GM19238 (cell line): ENCODE data around the gene TAOK1.
A peak's percentile ranks its signal among the peaks of the same experiment; 100 is the strongest.
"Not testable (repeated sequence)": the region's sequence is repeated elsewhere in the genome, so short reads cannot be mapped to it uniquely, and the experiment has no call there.

Source experiments
- DNase-seq: peaks from one replicate; pipeline ENCODE4 v3.0.0; 2011; ENCODE audit warnings: low spot score; ENCODE audit not compliant: insufficient read length

The TAOK1 gene

GRCh38 chr17:29533976-29534375 is 143.8 kb downstream of the TAOK1 start:
- no peak for DNase-seq

DNA sequence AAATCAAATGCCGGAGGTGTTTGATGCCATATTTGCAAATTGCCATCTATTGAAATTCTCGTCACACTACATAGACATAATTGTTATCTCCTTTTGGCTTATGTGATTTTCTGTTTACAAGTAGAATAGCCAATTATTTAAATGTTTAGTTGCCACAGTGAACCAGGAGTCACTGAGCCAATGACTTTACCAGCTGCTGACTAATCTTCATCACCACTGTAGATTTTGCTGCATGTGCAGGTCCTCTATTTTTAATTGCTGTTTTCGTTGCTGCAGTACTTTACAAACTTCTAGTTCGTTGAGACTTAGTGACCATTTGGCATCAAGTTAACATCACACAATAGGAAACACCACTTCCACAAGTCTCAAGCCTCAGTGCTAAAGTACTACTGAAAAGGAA is 153.9 kb downstream of the TAOK1 start:
- no peak for DNase-seq

- DNase-seq, result no peak
These were observed 155.9 kb downstream of the TAOK1 start for GRCh38 chr17:29546085-29546484.

DNA sequence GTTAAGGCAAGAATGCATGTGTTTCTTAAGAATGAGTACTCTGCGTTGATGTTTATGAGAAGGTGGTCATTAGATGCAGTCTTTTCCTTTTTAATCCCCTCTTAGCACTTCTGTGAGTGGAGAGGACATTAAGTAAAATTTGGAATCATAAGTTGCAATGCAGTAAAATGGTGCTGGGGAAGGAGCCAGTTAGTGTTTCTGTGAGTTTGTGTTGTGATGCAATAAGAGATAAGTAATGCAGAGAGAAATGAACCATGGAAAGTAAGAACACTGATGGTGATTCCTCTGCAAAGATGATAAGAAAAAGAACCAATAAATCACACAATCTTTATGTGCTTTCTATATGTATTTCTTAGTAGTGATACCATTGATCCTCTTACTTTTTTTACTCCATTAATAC is 156.7 kb downstream of the TAOK1 start:
- DNase-seq, result no peak

GRCh38 chr17:29549177-29549923 is 159.2 kb downstream of the TAOK1 start:
- no peak for DNase-seq

GRCh38 chr17:29555840-29556239 is 165.7 kb downstream of the TAOK1 start:
- DNase-seq, result no peak

DNA sequence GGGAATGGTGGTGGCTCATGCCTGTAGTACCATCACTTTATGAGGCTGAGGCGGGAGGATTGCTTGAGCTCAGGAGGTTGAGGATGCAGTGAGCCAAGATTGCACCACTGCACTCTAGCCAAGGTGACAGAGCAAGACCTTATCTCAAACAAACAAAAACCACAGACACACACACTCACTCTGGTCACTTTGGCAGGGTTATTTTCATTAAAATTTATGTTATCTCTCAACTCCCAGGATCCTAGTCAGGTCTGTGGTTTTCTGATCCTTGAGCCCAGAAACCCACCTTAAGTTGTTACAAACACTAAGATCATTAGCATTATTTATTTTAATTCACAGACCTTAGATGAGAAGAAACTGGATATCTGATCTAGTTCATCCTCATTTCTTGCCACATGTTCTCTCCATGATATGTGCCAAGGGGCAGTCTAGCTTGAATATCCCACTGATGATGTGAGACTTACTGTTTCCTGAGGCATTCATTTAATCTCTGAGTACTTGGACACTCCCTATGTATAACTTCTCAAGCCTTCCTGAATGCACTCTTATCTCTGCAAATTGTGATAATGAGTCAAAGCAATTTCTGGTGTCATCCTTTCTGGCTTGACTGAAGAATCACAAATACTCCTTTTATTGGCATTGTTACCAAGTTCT is 167.0 kb downstream of the TAOK1 start:
- no peak for DNase-seq

- no peak for DNase-seq
These were observed 167.6 kb downstream of the TAOK1 start for GRCh38 chr17:29557739-29558116.

- not testable (repeated sequence) for DNase-seq
These were observed 168.0 kb downstream of the TAOK1 start for GRCh38 chr17:29558139-29558538.

- no peak for DNase-seq
These were observed 169.5 kb downstream of the TAOK1 start for GRCh38 chr17:29559640-29560039.

GRCh38 chr17:29560316-29560715 is 170.2 kb downstream of the TAOK1 start:
- no peak for DNase-seq

GRCh38 chr17:29561554-29562517 is 171.7 kb downstream of the TAOK1 start:
- DNase-seq, result no peak

DNA sequence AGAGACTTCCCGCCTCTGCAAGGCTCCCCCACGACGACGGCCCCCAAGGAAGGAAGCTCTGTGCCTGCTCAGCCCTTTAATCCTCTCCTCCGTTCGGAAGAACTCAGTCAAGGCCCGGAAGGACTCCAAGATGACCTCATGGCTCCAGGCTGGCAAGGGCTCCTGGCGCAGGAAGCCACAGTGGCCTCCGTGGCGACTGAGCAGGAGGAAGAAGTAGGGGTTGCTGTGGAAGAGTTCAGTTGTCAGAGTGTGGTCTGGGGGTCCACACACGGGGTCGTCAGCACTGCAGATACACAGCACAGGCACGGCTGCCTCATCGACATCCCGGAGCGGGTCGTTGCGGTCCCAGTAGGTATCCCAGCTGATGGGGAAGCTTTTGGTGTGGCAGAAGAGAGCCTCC is 172.5 kb downstream of the TAOK1 start:
- DNase-seq, result no peak

- DNase-seq, result no peak
These were observed 173.7 kb downstream of the TAOK1 start for GRCh38 chr17:29563816-29564215.

DNA sequence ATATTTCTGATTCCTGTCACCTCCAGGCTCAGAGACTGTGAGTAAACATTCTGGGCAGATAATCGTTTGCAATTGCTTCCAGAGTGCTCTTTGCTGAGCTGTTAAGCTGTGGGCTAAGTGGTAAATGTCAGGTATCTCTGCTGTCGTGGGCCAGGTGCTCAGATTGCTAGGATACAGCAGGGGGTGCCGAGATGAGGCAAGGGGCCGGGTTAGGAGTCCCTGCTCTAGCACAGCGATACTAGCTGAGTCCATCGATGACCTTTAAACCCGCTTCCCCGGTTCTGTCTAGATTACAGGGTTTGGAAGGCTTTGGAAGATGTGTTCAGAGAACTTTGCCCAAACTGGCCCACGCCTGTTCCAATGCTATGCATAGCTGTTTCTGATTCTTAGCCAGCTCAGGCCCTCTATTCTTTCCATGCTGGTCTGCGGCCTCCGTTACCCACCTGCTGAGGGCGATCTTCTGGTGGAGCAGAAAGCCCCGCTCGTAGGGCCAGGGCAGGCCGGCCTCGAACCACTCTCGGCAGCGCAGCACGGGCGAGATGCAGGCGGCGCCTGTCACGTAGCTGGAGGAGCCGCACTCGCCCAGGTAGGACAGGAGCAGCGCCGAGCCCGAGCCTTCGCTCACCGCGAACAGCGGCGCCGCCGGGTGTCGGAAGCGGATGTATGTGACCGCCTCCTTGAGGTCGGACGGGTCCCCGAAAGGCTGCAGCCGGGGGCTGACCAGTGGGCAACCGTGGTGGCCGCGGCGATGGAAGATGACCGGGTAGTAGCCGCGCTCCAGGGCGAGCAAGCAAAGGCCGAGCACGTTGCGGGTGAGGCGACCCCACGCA is 175.7 kb downstream of the TAOK1 start:
- DNase-seq, result peak; percentile 52

DNA sequence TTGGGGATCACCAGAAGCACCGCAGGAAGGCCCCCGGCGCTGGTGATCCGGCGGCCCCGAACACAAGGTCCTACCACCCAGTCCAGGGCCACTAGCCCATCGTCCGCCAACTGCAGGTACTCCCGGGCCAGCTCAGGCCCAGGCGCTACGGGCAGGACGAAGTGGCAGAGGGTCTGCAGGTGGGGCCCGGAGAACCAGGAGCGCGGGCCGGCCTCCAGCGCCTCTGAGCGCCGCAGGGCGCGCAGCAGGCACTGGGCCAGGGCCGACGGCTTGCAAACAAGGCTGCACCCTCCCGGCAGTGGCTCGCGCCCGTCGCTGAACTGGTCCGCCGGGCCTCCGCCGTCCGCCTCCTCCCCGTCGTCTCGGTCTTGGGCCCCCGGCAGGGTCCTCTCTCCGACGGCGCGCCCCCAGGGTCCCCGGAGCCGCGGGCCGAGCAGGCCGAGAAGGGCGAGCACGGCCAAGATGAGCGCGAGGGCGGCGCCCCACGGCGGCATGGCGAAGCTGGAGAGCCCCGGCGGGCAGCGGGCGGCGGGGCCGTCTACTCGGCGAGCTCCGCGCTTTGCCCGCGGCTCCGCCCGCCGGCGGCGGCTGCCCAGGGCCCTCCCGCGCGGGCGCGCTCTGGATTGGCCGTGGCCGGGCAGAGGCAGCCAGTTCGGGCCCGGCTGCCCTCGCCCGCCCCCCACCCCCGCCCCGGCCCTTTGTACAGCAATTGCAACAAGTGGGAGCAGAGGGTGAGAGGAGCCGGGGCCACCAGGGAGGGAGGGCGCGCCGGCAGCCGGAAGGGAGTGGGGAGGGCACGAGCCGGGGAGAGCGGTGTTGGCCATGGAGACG is 176.5 kb downstream of the TAOK1 start, which contains the start of gene ABHD15:
TSS of gene ABHD15 (minus strand) at position 565 of the 831 bp plus-strand sequence. CDS start at position 494, 71 bp downstream.
- DNase-seq, result peak; percentile 67

DNA sequence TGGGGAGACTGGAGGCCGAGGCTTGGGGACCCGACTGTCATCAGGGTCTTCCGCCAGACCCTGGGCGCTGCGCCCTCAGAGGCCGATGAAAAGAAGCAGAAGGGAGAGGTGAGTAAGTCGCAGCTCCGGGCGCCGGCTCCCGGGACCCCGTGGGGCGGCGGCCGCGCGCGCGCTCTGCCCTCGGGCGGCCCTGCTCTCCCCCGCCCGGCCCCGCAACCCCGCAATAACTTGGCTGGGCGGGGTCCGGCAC is 177.1 kb downstream of the TAOK1 start:
- no peak for DNase-seq

DNA sequence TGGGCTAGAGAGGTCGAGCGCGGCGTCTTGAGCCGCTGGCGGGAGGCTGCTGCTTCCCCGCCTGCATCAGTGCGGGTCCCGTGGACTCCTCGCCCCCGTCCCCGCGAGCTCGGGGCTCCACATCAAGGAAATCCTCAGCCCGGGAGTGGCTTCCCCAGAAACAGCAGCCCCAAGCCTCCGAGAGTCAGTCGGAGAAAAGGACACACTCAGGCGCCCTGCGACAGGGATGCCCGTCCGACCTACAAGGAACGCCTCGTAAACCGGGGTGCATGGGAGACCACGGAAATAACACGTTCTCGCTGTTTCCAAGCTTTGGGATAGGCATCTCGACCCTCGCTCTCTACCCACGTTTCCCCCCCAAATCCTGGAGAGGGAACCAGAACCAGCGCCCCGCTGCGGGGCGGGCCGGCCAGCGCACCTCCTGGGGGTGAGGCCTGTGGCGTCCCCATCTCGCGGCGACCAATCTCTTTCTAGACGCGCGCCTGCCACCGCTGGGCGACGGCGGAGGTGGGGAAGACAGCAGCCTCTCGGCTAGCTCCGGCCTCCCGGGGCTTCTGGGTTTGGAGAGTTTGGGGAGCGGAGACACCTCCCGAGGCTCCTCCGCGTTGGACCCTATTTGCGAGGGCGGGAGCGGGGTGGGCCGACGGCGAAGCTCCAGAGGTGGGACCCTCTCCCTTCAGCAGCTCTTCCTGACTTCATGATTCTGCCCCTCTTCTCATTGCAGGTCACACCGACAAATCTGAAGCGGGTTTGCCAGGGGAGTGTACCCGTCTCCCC is 177.6 kb downstream of the TAOK1 start:
- DNase-seq, result peak; percentile 93
